CD4-positive, alpha-beta T cell (primary cell): Measurements from ENCODE around the gene DYRK1B. TPM values are rescaled to one million over a fixed set of nuclear protein-coding genes. Genes with fewer than 3 reads are reported as not detected.
"Not testable (repeated sequence)": the region's sequence is repeated elsewhere in the genome, so short reads cannot be mapped to it uniquely, and the experiment has no call there.

Experiments
- ATAC-seq: fragments of 200-7000 bp; cut with Tn5 transposase; one replicate; pipeline ENCODE4 v1.10.0; 2022; ENCODE audit warnings: mild to moderate bottlenecking; ENCODE audit not compliant: poor library complexity
- CTCF ChIA-PET: fragments of 350-600 bp; sonication (Branson Sonifier 250); formaldehyde crosslinking; loops from one replicate; lab custom pipeline; 2021; ENCODE audit warnings: antibody characterized with exemption, inconsistent platforms; lab: Charles Lee
- POLR2A ChIA-PET: fragments of 350-600 bp; sonication (Branson Sonifier 250); formaldehyde crosslinking; loops from one replicate; lab custom pipeline; 2021; ENCODE audit warnings: antibody characterized with exemption, inconsistent platforms; lab: Charles Lee
- DNase-seq, 14 experiments: peaks; one replicate each; pipeline ENCODE4 v3.0.0-alpha.2; 2013 to 2020; ENCODE audit warnings: mixed read lengths in 2 of 14
- H3K27ac ChIP-seq, 2 donors: one replicate each; pipeline versions ENCODE4 v1.5.1 to v1.7.0; 2013; ENCODE audit warnings: low read length in 2 of 2, low read depth in 1 of 2, mild to moderate bottlenecking in 1 of 2
- H3K27me3 ChIP-seq, 2 experiments: 1 replicate in 1 of 2; 2 replicates in 1 of 2; pipeline versions ENCODE4 v1.6.1 to v1.7.0; 2013; ENCODE audit warnings: low read length in 2 of 2, control low read depth in 1 of 2, mild to moderate bottlenecking in 1 of 2, moderate library complexity in 1 of 2; ENCODE audit not compliant: insufficient read depth in 2 of 2, control insufficient read depth in 1 of 2
- H3K36me3 ChIP-seq: one replicate; pipeline ENCODE4 v1.6.1; 2013; ENCODE audit warnings: low read length, control low read depth; ENCODE audit not compliant: insufficient read depth
- H3K4me1 ChIP-seq: one replicate; pipeline ENCODE4 v1.6.1; 2013; ENCODE audit warnings: low read length, control low read depth; ENCODE audit not compliant: insufficient read depth
- H3K4me3 ChIP-seq: one replicate; pipeline ENCODE4 v1.5.1; 2013; ENCODE audit warnings: mild to moderate bottlenecking, low read length, moderate library complexity
- H3K9me3 ChIP-seq, 2 experiments: 1 replicate in 1 of 2; 2 replicates in 1 of 2; pipeline versions ENCODE4 v1.6.1 to v1.7.0; 2013; ENCODE audit warnings: low read length in 2 of 2, mild to moderate bottlenecking in 2 of 2, control low read depth in 1 of 2, moderate library complexity in 1 of 2; ENCODE audit not compliant: control insufficient read depth in 1 of 2, insufficient read depth in 1 of 2
- H3K27ac Mint-ChIP-seq: one replicate; pipeline ENCODE4 v1.8.0; 2020; ENCODE audit warnings: mixed read lengths
- H3K27me3 Mint-ChIP-seq: one replicate; pipeline ENCODE4 v1.8.0; 2021; ENCODE audit warnings: mixed read lengths
- H3K36me3 Mint-ChIP-seq: one replicate; pipeline ENCODE4 v1.8.0; 2021; ENCODE audit warnings: low read depth, mixed read lengths
- H3K4me1 Mint-ChIP-seq: one replicate; pipeline ENCODE4 v1.8.0; 2021; ENCODE audit warnings: low read depth, mixed read lengths
- H3K4me3 Mint-ChIP-seq: one replicate; pipeline ENCODE4 v1.8.0; 2020; ENCODE audit warnings: mild to moderate bottlenecking, mixed read lengths
- H3K9me3 Mint-ChIP-seq: one replicate; pipeline ENCODE4 v1.8.0; 2020; ENCODE audit warnings: mixed read lengths
- CTCF ChIP-seq: fragments of 200-600 bp; IDR thresholded peaks from one replicate; pipeline ENCODE4 v1.8.0; 2022; ENCODE audit warnings: antibody characterized with exemption, mild to moderate bottlenecking
- intact Hi-C, 2 experiments: fragments of 100-400 bp; cut with DNase I in 1 of 2; cut with micrococcal nuclease in 1 of 2; formaldehyde crosslinking; loops; one replicate each; pipeline versions ENCODE4 v1.15.1 to v1.9.0; 2023 to 2025; cut with DNase I, micrococcal nuclease
- polyA plus RNA-seq, 2 donors: library from polyadenylated mRNA; unstranded; fragments of 120-200 nt; gene quantifications; one replicate each; pipeline ENCODE4 v1.2.1, GENCODE V29; 2013
- total RNA-seq, 174 experiments: library from RNA in 2 of 174; stranded (reverse) in 2 of 174; gene quantifications; one replicate each; pipeline ENCODE4 v1.2.3 and lab custom pipeline; 2021 to 2026

DYRK1B gene
- 10 to 100 TPM; 18.9 to 19.4 TPM for total RNA-seq
- 12.8 TPM for polyA plus RNA-seq (2013, experiment 1 of 2)
- polyA plus RNA-seq (2013, experiment 2 of 2) = 17.1 TPM
- total RNA-seq (lab: John Stamatoyannopoulos, UW) = 2.0 to 31.7 (median 15.4) reads per million in 172 experiments

- Mint-ChIP-seq H3K27ac (peak within 1 kb of the TSS; percentile 68), H3K4me3 (peak within 1 kb of the TSS; percentile 81), H3K36me3 (peaks cover 72% of the 10 kb centered on the region), H3K9me3 (no peaks in the 10 kb centered on the region), H3K27me3 (no peaks in the 10 kb centered on the region), H3K4me1 (peaks cover 20% of the 10 kb centered on the region)
- POLR2A ChIA-PET = interaction anchor here (0.6 to 1.7 kb wide), 18 partner anchors 9 to 1430 kb away, joined by 3 to 44 read pairs (median 4); partner anchors contain the start of genes AKT2, FBL, GMFG and HNRNPUL1
- intact Hi-C loops = loop anchor here (1.0 to 10.0 kb wide), 5 partner anchors 9 to 591 kb away; partner anchors contain the start of genes FBL (in 2 of the 2), PSMC4 (in 1 of the 2), RPS16 (in 1 of the 2) and SERTAD1 (in 1 of the 2)
- DNase-seq (peak; percentile 96 to 100 (median 98)), ATAC-seq (peak; percentile 86)
- Histone ChIP-seq H3K9me3 (no peaks in the 10 kb centered on the region), H3K36me3 (peaks cover 68% of the 10 kb centered on the region), H3K27ac (peak within 1 kb of the TSS; percentile 96 to 99), H3K27me3 (no peaks in the 10 kb centered on the region), H3K4me1 (peaks cover 29% of the 10 kb centered on the region), H3K4me3 (peak within 1 kb of the TSS; percentile 88)
- CTCF ChIA-PET = interaction anchor here (0.8 to 1.4 kb wide), 5 partner anchors 9 to 137 kb away, joined by 4 to 8 read pairs (median 4); partner anchors contain the start of genes FBL and PSMC4
- TF ChIP-seq CTCF = no peak
Observed at GRCh38 chr19:39833464-39834286, at the start of gene DYRK1B. TSS of gene DYRK1B (minus strand) at chr19:39834162. CDS start at chr19:39831867, 2,295 bp downstream.

- DNase-seq, H3K4me3 Mint-ChIP-seq, CTCF ChIA-PET: not testable (repeated sequence)
Observed at GRCh38 chr19:39882645-39883044, 48.7 kb upstream of the DYRK1B start.

GRCh38 chr19:39881495-39882110 is 47.6 kb upstream of the DYRK1B start:
- H3K27ac Mint-ChIP-seq, H3K4me1 ChIP-seq, intact Hi-C loops, H3K36me3 ChIP-seq, H3K27ac ChIP-seq, H3K27me3 Mint-ChIP-seq, H3K27me3 ChIP-seq, H3K4me3 Mint-ChIP-seq, H3K9me3 ChIP-seq, H3K4me1 Mint-ChIP-seq, H3K4me3 ChIP-seq, H3K9me3 Mint-ChIP-seq: not testable (repeated sequence)
- CTCF ChIA-PET = interaction anchor here (1.1 kb wide), 1 partner anchor 89 kb away, joined by 6 read pairs; the partner anchor contains the start of gene PSMC4
- TF ChIP-seq CTCF = peak; percentile 45
- POLR2A ChIA-PET = interaction anchor here (1.1 kb wide), 1 partner anchor 89 kb away, joined by 8 read pairs; no protein-coding TSS in a partner anchor
- H3K36me3 Mint-ChIP-seq = peaks cover 19% of the 10 kb centered on the region
- DNase-seq (peak in 4 of 14 experiments; percentile 37 to 64 (median 56)), ATAC-seq (peak; percentile 89)

More at GRCh38 chr19:39882645-39883044, 48.7 kb upstream of the DYRK1B start:
- H3K27ac ChIP-seq, intact Hi-C loops, H3K27me3 ChIP-seq, H3K36me3 ChIP-seq, H3K27me3 Mint-ChIP-seq, POLR2A ChIA-PET, H3K9me3 ChIP-seq, ATAC-seq, H3K4me1 ChIP-seq, H3K4me3 ChIP-seq, H3K4me1 Mint-ChIP-seq, H3K27ac Mint-ChIP-seq, H3K9me3 Mint-ChIP-seq: not testable (repeated sequence)
- peaks cover 14% of the 10 kb centered on the region for H3K36me3 Mint-ChIP-seq

- H3K27me3 Mint-ChIP-seq, DNase-seq, H3K4me3 Mint-ChIP-seq, H3K27ac Mint-ChIP-seq, H3K27me3 ChIP-seq, intact Hi-C loops, H3K27ac ChIP-seq, H3K4me3 ChIP-seq, H3K9me3 Mint-ChIP-seq, H3K36me3 ChIP-seq, ATAC-seq, H3K4me1 ChIP-seq, CTCF ChIA-PET, H3K4me1 Mint-ChIP-seq, POLR2A ChIA-PET, H3K9me3 ChIP-seq: not testable (repeated sequence)
- H3K36me3 Mint-ChIP-seq = peaks cover 25% of the 10 kb centered on the region
Observed at GRCh38 chr19:39880241-39880640, 46.3 kb upstream of the DYRK1B start.

- H3K9me3 Mint-ChIP-seq, H3K4me1 ChIP-seq, H3K36me3 ChIP-seq, ATAC-seq, H3K27ac ChIP-seq, CTCF ChIA-PET, H3K27me3 ChIP-seq, H3K27me3 Mint-ChIP-seq, H3K4me3 ChIP-seq, POLR2A ChIA-PET, H3K4me3 Mint-ChIP-seq, DNase-seq, intact Hi-C loops, H3K27ac Mint-ChIP-seq, H3K9me3 ChIP-seq, H3K4me1 Mint-ChIP-seq: not testable (repeated sequence)
- H3K36me3 Mint-ChIP-seq = peaks cover 25% of the 10 kb centered on the region
Observed at GRCh38 chr19:39879796-39880195, 45.8 kb upstream of the DYRK1B start.
